Activated T-cell treated with anti-CD3 and anti-CD28 coated beads, Interleukin-2, amount 50 U/mL, for 1 hour (primary cell): ENCODE data around the gene SSBP2.

Source experiments
- DNase-seq: peaks from one replicate; pipeline ENCODE4 v3.0.0-alpha.2; 2020

SSBP2 gene

DNA sequence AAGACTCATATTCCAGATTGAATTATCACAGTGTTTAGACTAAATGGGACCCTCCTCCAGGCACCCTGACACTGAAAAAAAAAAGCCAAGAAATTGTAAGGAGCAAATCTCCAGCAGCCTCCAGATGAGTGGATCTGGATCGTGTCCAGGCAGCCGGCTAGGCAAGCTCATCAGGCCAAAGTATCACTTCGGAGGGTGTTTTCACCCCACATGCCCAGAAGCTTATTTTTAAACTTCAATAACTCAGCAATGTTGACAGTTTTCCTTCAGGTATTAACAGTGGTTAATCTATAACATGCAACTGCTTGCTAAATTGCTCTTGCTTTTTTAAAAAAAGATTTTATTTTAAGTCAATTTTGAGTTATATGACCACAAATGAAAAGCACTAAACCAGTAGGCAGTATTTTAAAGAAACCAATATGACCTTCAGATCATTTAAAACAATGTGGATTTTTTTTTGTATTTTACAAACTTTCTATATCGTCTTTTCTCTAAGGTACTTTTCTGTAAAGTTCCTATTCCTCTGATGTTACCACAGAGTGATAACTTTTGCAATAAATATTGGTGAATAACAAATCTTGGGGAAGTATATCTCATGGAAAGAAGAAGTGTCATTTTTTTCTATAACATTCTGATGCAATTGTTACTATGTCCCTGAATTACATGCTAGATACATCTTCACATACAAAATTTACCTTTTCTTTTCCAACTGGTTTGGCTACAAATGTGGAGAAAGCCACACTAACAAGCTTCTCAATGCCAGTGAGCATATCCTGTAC lies 387.6 kb downstream of the SSBP2 start:
- DNase-seq = no peak
